GM06990 (cell line): ENCODE data around the gene RPS6KL1.
A peak's percentile ranks its signal among the peaks of the same experiment; 100 is the strongest.

Experiments used
- DNase-seq: peaks from one replicate; pipeline ENCODE4 v3.0.0-alpha.2; 2011; ENCODE audit not compliant: insufficient read length; ENCODE audit errors: extremely low read depth
- H3K27me3 ChIP-seq: replicated peaks from 2 replicates; pipeline ENCODE4 v1.6.0; 2011; ENCODE audit warnings: low read length; ENCODE audit not compliant: control insufficient read depth, insufficient read depth
- H3K36me3 ChIP-seq: 2 replicates; pipeline ENCODE4 v1.5.1; 2011; ENCODE audit warnings: low read length; ENCODE audit not compliant: control insufficient read depth, insufficient read depth
- H3K4me3 ChIP-seq: replicated peaks from 2 replicates; pipeline ENCODE4 v1.5.1; 2011; ENCODE audit warnings: low read depth, mild to moderate bottlenecking, control low read depth, low read length
- TF ChIP-seq, protein P1 (sequence below): IDR thresholded peaks from 2 replicates; pipeline ENCODE4 v1.5.1; 2011; ENCODE audit warnings: low read length, control low read depth, mild to moderate bottlenecking, inconsistent platforms; ENCODE audit not compliant: insufficient read depth, poor library complexity, severe bottlenecking

The RPS6KL1 gene

DNA sequence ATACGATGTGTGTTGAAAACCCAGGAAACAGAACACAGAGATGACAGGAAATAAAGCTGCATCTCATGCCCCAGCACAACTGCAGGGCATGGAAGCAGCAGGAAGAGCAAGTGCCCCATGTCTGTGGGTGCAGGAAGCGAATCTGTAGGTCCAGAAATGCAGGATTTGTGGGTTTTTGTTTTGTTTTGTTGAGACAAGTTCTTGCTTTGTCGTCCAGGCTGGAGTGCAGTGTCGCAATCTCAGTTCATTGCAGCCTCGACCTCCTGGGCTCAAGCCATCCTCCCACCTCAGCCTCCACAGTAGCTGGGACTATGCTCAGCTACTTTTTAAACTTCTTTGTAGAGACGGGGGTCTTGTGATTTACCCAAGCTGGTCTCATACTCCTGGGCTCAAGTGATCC lies 6.2 kb upstream of the RPS6KL1 start:
- DNase-seq, result no peak
- Histone ChIP-seq H3K36me3 (no peaks in the 10 kb centered on the region), H3K27me3 (no peaks in the 10 kb centered on the region), H3K4me3 (no peak overlapping the region)
- TF ChIP-seq, protein P1, sequence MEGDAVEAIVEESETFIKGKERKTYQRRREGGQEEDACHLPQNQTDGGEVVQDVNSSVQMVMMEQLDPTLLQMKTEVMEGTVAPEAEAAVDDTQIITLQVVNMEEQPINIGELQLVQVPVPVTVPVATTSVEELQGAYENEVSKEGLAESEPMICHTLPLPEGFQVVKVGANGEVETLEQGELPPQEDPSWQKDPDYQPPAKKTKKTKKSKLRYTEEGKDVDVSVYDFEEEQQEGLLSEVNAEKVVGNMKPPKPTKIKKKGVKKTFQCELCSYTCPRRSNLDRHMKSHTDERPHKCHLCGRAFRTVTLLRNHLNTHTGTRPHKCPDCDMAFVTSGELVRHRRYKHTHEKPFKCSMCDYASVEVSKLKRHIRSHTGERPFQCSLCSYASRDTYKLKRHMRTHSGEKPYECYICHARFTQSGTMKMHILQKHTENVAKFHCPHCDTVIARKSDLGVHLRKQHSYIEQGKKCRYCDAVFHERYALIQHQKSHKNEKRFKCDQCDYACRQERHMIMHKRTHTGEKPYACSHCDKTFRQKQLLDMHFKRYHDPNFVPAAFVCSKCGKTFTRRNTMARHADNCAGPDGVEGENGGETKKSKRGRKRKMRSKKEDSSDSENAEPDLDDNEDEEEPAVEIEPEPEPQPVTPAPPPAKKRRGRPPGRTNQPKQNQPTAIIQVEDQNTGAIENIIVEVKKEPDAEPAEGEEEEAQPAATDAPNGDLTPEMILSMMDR, result no peak

DNA sequence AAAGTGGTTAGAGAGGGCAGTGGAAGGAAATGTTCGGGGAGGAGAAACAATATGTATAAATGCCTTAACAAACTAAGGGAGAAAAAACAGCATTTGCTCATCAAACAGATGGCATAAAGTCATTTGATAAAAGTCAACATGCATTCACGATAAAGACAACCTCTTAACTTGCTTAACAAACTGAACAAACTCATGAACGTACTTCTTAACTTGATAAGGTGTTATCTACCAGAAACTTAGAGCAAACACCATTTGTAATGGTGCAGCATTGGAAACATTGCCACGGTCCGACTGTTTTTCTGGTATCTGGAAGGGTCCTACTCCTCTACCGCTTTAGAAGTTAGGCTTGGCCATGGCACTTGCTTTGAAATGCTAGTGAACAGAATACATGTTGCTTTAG lies 4.2 kb upstream of the RPS6KL1 start:
- no peak for DNase-seq
- no peaks in the 10 kb centered on the region for H3K27me3 ChIP-seq
- TF ChIP-seq, protein P1, result no peak

DNA sequence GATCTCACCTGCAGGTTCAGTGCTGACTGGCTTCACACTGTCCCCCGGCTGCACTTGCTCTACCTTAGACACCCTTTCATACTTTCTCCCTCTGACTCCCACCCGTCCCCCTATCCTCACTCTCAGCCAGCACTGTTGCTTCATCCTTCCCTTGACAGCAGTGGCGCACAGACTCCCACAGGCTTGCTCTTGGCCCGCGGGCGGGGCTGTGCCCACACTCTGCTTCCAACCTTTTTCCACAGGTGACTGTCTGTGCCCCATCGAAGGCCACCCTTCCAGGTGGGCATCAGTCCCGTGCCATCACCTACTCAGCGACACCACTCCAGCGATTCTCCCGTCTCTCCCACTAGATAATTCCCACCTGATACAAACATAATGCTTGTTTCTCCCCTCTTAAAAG lies 1.0 kb upstream of the RPS6KL1 start:
- TF ChIP-seq, protein P1, result no peak
- DNase-seq, result no peak
- Histone ChIP-seq H3K27me3 (no peaks in the 10 kb centered on the region), H3K36me3 (no peaks in the 10 kb centered on the region; the same call in 1 of the 2 replicates), H3K4me3 (no peak overlapping the region)

More for the DNA sequence above, 4.2 kb upstream of the RPS6KL1 start:
- Histone ChIP-seq H3K4me3 (no peak overlapping the region), H3K36me3 (no peaks in the 10 kb centered on the region)

DNA sequence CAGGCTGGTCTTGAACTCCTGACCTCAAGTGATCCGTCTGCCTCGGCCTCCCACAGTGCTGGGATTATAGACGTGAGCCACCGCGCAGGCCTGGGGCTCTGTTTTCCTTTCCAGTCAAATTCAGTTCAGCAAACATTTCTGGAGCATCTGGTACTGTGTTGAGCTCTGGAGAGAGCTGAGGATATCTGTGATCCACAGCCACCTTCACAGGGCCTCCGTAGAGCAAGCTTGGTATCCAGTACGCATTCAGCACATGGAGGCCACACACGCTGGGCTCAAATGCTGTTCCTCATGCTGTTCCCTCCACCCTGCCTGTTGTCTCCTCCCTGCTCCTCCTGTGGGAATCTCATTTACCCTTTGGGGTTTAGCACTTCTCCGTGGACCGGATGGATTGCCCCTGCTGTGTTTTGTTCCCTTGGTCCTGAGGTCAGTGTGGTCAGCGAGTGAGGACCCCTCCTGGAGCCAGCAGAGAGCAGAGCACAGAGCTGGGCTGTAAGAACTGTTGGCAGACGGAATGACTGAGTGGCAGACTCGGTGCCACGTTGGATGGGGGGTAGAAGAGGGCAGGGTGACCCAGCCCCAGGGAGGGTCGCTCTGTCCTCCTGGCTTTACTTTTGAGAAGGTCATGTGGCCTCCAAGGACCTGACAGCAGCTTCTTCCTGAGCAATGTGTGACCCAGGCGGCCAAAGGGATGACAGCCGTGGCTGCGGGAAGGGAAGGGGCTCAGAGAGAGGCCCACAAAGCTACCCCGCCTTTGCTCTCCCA lies 891 bp downstream of the RPS6KL1 start:
- Histone ChIP-seq H3K4me3 (peak overlapping the region; percentile 86), H3K27me3 (no peaks in the 10 kb centered on the region), H3K36me3 (peaks cover 3% of the 10 kb centered on the region; the same call in 1 of the 2 replicates)
- TF ChIP-seq, protein P1, result no peak
- no peak for DNase-seq

DNA sequence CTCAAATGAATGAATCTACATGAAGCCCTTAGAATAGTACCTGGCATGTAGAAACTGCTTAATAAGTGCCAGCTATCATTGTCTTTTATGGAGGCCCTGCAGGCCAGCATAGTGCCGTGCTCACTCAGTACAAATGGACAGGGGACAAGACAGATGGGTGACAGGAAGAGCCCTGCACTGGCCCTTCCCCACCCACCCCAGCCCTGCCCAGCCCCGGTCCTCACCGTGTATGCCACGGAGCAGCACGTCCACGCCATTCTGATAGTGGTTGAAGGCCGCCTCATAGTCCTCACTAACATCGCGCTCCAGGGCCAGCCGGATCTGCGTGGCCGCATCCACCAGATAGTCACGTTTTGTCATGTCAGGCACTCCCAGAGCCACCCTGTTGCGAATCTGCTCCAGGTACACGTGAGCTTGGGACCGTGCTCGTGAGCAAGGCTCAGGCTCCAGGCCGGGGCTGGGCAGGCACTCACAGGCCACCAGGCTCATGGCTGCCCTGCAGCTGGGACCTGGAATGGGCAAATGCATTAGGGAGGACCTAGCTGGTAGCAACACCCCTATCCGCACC lies 1.9 kb downstream of the RPS6KL1 start:
- H3K27me3 ChIP-seq, result no peaks in the 10 kb centered on the region
- H3K36me3 ChIP-seq, result peaks cover 3% of the 10 kb centered on the region; the same call in 1 of the 2 replicates
- no peak for DNase-seq
- H3K4me3 ChIP-seq, result no peak overlapping the region
- TF ChIP-seq, protein P1, result no peak
